Inflammatory macrophage treated with lipopolysaccharide for 4 hours (primary cell): ENCODE data around the gene ARHGEF17.

Source experiments
- DNase-seq: peaks from one replicate; pipeline ENCODE4 v3.0.0-alpha.2; 2020

Gene ARHGEF17

GRCh38 chr11:73384531-73384871 lies 76.4 kb downstream of the ARHGEF17 start:
- no peak for DNase-seq

DNA sequence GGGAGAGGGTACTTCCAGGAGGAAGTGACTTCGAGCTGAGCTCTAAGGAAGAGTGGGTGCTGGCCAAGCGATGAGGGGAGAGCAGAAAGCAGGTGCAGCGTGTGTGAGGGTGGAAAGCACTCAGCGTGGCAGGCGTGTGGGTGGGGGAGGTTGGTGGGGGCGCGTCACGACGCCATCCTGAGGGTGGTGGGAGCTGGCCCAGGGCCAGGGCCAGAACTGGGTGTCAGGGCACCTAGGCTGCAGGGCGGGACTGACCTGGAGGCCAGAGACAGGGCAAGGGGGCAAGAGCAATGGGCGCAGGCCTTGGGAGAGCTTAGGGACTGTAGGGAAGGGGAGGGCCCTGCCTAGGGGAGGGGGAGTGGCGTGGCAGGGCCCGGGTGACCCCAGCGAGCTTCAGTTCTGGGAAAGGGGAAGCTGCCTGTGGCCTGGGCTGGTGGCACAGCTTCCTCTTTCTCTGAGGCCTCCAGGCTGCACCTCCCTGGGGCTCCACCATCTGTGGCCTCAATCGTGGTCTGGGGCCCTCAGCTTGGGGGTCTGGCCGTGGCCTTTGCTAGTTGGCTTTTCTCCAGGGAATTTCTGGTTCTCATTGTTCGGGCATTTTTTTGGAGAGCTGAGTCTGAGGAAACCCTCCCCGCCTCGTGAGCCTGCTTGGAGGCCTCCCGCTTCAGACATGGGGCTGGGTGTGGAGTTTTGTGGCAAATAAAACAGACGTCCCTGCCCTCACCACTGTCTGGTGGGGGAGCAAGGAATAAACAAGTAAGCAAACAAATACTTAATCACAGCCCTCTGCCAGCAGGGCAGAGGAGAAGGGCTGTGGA lies 77.0 kb downstream of the ARHGEF17 start:
- DNase-seq, result peak; percentile 91

GRCh38 chr11:73386016-73386415 lies 77.9 kb downstream of the ARHGEF17 start:
- peak; percentile 66 for DNase-seq

DNA sequence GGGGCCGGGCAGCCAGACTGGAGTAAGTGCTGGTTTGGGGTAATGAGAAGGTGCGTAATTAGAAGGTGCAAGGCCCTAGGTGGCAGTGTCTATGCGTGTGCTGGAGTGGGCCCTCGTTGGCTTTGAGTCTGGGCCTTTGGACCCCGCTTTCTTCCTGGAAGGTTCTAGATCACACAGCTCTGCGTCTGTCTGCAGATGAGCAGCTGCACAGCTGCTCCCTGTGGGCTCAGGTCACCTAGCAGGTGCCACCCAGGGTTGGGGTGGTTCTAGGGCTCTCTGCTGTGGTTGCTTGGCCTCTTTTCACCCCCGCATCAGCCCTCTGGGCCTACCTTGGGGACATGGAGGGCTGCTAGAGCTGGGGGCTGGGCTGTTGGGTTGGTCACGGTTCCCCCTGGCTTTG lies 78.5 kb downstream of the ARHGEF17 start:
- DNase-seq, result no peak

DNA sequence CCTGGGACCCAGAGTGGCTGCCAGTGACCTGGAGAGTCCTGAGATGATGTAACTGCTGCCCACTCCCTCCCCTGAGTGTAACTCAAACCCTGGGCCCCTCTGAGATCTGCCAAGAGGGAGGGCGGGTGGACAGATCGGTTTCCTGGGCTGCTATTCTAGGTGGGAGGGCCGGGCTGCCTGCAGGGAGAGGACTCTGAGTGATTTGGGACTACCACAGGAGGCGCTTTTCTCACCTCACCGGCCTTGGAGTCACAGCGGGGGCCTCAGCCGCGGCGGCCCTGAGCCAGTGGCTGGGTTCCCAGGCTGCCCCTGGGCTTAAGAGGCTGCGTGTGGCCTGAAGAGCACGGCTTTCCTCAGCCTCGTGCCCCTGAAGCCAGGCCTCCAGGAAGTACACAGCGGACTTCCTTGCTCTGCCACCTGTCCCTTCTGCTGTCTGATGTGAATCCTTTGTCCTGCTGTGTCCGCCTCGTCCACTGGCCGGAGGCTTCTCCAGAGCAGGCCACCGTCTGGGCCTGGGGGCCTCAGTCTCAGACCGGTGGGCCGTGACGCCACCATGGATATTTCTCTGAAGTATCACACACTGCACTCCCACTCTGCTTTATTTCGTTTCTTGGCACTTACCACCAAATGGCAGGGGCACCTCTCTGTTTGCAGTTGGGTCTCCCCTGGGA lies 79.7 kb downstream of the ARHGEF17 start:
- no peak for DNase-seq

GRCh38 chr11:73388265-73389133 lies 80.4 kb downstream of the ARHGEF17 start:
- DNase-seq, result peak; percentile 35

DNA sequence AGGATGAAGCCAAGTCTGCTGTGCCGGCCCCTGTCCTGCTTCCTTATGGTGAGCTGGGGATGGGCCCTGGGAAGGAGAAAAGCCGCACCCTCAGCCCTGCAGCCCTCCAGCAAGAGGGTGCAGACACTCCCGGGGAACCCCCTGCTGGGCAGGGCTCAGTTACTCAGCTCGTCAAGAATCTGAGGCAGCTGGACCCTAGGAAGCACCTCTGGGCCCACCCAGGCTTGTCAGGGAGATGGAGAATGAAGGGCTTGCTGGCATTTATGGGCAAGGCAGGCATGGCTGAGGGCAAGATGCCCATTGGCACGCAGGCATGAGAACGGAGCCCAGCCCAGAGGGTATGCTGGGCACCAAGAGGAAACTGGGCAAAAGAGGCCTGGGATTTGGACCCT lies 81.1 kb downstream of the ARHGEF17 start:
- no peak for DNase-seq

- no peak for DNase-seq
Measured at GRCh38 chr11:73389916-73390315, 81.8 kb downstream of the ARHGEF17 start.

DNA sequence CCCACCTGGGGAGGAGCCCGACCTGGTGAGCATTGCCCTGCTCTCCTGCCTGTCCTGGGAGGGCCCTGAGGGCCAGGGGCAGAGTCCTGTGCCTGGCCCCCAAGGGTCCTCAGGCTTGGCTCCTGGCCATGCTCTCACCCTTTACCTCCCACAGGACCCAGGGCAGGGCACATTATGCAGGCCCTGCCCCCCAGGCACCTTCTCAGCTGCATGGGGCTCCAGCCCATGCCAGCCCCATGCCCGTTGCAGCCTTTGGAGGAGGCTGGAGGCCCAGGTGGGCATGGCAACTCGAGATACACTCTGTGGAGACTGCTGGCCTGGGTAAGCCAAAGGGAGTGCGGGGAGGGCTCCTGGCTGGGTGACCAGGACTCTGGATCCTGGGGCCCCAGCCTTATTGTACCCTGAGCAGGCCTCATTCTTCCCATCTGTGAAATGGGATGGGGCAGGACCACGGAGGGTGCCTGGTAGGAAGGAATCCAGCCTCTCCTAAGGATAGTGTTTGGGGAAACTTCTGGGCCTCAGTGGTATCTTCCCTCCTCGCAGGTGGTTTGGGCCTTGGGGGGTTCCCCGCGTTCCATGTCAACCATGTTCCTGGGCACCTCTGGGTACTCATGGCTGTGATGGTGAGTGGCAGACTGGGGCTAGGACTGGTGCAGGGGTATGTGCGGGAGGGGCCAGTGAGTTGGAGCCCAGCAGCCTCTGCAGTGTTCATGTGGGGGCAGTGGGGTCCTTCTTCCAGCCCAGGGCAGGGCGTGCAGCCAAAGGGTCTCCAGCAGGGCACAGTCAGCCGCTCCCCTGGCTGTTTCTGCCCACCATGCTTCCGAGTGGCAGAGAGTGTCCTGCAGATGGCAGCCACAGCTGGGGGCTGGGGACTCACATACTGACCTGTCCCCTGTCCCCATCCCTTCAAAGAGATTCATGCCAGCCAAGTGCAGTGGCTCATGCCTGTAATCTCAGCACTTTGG lies 82.8 kb downstream of the ARHGEF17 start:
- DNase-seq, result no peak

GRCh38 chr11:73391665-73392064 lies 83.6 kb downstream of the ARHGEF17 start:
- no peak for DNase-seq

GRCh38 chr11:73392108-73393010 lies 84.3 kb downstream of the ARHGEF17 start:
- DNase-seq, result no peak

DNA sequence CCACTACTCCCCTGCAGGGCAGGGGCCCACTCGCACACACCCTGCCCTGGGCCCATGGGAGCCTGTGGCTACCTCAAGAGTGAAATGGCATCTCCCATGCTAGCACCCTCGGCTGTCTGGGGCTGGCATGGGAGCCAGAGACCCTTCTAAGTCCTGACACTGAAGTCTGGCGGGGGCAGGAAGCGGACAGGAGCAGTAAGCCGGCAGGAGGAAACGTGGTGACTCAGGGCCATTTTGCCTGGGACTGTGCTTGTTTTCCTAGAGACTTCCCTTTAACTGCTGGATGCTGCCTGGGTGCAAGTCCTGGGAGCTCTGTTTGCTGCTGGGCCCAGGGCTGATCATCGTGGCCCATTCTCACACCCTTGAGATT lies 84.9 kb downstream of the ARHGEF17 start:
- DNase-seq, result no peak

DNA sequence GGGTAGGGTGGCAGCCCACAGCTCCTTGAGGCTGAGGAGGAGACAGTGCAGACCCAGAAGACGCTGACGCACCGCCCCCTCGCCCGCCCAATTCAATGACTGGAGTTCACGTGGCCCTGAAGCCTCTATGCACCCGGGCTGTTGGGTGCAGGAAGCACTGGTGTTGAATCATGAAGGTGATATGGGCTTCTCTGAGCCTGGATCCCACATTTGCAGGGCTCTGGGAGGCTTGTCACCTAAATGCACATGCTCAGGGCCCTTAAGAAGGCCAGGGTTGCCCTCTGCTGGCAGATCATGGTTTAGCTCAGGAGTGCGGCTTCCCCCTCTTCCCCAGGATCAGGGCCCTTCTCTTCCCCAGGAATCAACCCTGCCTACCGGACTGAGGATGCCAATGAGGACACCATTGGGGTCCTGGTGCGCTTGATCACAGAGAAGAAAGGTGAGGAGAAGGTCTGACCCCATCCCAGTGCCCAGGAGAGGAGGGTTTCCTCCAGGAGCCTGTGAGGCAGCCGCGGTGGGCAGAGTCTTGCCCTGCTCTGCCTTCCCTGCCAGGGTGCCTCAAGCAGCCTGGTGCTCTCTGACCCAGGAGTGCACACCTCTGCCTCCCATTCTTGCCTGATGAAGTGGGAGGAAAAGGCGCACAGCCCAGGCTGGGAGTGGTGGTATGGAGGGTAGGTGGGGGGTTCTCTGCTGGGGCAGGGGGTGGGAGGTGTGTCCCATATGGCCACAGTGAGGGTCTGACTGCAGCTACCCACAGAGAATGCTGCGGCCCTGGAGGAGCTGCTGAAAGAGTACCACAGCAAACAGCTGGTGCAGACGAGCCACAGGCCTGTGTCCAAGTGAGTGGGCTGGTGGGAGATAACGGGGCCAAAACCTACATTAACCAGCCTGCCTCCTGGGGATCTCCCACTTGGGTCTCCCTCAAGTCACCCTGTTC lies 85.7 kb downstream of the ARHGEF17 start:
- peak; percentile 71 for DNase-seq

DNA sequence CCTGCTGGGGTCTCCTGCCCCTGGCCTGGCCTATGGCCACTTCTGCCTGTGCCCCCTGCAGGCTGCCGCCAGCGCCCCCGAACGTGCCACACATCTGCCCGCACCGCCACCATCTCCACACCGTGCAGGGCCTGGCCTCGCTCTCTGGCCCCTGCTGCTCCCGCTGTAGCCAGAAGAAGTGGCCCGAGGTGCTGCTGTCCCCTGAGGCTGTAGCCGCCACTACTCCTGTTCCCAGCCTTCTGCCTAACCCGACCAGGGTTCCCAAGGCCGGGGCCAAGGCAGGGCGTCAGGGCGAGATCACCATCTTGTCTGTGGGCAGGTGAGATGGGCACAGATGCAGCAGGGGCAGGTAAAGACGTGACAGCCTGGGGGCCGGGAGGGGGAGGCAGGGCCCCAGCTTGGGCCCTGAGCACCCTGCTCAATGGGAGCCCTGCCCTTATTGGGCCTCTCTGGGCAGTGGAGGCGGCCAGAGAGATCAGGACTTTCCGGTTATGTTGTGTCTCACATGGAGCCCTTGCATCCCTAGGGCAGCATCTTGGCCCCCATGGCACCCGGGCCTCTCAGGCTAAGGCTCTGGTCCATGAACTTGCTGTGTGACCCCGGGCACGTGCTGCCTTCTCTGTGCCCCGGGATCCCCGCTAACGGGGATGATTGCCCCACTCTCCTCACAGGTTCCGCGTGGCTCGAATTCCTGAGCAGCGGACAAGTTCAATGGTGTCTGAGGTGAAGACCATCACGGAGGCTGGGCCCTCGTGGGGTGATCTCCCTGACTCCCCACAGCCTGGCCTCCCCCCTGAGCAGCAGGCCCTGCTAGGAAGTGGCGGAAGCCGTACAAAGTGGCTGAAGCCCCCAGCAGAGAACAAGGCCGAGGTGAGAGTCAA lies 86.6 kb downstream of the ARHGEF17 start:
- no peak for DNase-seq

GRCh38 chr11:73395297-73396208 lies 87.5 kb downstream of the ARHGEF17 start:
- DNase-seq, result no peak

DNA sequence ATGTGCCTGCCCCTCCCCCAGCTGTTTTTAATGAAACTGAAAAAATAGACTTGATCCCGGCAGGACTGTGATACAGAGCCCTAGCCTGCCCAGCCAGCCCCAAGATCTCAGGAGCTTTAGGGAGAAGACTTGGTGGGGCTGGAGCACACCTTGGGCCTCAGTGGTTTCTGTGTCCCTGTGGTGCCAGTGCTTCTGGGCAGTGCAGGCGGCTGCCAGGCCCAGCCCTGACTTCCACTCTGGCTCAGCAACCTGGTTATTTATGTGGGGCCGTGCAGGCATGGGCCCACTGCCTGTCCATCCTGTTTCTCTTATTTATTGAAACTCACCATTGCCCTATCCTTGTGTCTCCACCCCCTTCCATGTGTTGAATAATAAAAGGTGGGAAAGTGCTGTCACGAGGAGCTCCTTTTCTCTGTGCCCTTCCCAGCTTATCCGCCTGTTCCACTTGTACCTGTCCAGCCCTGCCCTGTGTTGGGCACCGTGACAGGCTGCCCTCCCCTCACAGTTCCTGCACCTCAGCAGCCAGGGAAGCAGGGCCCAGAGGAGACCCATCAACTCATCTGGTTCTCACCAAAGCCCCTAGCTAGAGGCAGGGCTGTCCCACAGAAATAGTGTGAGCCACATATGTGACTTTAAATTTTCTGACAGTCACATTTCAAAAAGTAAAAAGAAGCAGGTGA lies 88.3 kb downstream of the ARHGEF17 start:
- DNase-seq, result no peak

- no peak for DNase-seq
Measured at GRCh38 chr11:73396985-73397384, 88.9 kb downstream of the ARHGEF17 start.
